GM18858 (cell line): ENCODE measurements around the gene CRIM1.

Source experiments
- ATAC-seq: cut with Tn5 transposase; IDR thresholded peaks from one replicate; pipeline ENCODE4 v1.9.1; 2021; ENCODE audit not compliant: unreplicated experiment

The CRIM1 gene

GRCh38 chr2:36420569-36421181 lies 65.1 kb downstream of the CRIM1 start:
- ATAC-seq, result no peak

DNA sequence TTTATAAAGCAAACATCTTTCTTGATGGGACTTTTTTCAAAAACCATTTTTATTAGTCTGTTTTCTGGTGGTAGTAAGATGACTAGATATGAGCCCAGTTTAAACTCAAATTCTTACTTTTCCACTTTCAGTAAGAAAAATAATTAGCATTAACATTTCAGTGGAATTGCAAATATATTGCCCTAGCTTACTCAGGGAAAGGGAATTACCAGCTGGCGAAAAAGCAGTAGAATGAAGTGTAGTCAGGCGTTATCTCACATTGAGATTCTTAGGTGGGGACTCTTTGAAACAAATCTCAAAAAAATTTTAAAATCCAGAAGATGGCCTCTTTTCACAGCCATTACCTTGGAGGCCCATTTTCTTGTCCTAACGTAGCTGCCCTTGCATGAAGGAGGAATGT lies 65.8 kb downstream of the CRIM1 start:
- ATAC-seq, result no peak

DNA sequence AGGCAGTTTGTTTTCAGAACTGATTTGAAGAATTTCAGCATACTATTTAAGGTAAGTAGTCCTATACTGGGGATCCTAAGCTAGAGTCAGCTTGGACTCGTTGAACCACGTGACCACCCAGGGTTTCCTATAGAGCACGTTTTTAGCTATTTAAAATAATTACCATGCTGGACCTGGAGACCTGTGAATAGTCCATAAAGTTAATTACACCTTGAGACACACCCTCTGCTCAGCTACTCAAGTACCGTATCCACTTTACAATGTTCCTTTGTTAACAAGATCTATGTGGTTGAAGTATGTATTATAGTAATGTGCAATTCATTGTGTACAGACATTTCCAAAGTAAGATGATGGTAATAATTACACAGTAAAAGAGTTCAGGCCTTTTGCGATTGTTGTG lies 67.6 kb downstream of the CRIM1 start:
- ATAC-seq, result no peak

DNA sequence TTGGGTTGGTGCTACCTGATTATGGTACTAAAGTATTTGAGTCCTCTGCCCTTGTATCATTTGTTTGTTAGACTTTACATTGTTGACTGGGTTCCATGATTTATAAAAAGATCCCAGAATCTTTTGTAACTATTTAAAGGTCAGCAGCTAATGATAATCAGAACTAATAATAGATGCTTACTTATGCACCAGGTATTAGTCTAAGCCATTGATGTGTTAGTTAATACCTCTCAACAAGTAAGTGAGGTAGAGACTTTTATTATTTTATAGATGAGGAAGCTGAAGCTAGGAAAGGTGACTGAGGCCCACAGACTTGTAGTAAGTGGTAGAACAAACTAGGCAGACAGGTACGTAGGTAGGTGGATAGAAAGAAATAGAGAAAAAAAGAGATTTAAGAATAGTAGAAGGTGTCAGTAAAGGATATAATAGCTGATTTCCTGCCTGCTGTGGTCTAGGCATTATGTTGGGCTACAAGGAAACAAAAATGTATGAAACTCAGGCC lies 68.1 kb downstream of the CRIM1 start:
- ATAC-seq, result no peak

DNA sequence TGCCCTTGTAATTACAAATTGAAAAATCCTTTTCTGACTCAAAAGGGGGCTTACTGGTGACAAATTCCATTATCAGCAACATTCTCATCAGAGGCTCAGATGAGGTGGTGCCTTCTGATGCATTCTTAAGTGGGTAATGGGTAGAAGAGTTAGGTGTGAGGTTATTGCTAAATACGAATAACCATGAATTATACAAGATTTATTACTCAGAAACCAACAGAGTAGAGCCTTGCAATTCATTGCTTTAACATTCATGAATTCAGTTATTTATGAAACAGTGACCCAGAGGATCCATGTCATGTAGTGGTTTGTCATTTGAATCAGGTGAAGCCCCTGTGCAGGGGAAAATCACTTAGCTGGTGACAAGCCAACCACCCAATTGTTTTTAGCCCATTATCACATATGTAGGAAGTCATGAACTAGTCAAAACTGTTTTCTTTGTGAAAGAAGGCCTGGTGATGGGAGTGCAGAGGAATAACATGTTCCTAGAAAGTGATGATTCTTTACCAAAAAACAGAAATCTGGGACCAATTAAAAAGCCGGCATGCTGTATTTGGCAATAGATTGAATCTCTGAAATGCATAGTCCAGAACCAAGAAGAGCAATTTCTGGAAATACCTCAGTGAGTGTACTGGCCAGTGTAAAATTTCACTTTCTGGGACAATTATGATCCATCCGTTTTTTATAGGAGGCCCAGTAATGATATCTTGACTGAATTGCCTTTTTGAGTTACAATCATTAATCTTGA lies 70.2 kb downstream of the CRIM1 start:
- no peak for ATAC-seq

GRCh38 chr2:36427790-36428243 lies 72.2 kb downstream of the CRIM1 start:
- no peak for ATAC-seq

- no peak for ATAC-seq
Measured at GRCh38 chr2:36430549-36430948, 75.0 kb downstream of the CRIM1 start.

GRCh38 chr2:36432479-36432878 lies 76.9 kb downstream of the CRIM1 start:
- ATAC-seq, result no peak

GRCh38 chr2:36433311-36434217 lies 78.0 kb downstream of the CRIM1 start:
- ATAC-seq, result no peak

DNA sequence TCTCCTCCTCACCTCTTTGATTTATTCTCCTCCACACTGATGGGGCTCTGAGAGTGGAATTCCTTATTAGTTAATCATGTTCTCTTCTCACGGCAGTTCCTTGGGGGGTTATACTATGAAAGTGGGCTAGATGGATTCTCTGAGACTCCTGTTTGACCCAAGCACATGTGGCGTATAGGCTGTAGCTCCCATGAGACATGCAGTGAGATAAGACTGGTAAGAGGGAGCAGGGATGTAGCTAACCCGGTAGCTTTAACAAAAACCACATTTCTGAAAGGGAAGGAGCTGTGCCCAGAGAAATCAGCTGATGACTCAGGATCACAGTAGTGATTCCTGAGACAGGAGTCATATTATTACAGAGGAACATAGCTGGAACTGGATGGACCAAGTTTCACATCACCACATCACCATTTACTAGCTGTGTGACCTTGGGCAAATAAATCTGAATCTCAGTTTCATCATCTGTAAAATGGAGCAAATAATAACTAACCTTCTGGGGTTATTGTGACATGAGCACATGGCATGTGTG lies 82.9 kb downstream of the CRIM1 start:
- no peak for ATAC-seq

GRCh38 chr2:36439084-36439483 lies 83.5 kb downstream of the CRIM1 start:
- no peak for ATAC-seq

- ATAC-seq, result no peak
Measured at GRCh38 chr2:36441065-36441625, 85.6 kb downstream of the CRIM1 start.

DNA sequence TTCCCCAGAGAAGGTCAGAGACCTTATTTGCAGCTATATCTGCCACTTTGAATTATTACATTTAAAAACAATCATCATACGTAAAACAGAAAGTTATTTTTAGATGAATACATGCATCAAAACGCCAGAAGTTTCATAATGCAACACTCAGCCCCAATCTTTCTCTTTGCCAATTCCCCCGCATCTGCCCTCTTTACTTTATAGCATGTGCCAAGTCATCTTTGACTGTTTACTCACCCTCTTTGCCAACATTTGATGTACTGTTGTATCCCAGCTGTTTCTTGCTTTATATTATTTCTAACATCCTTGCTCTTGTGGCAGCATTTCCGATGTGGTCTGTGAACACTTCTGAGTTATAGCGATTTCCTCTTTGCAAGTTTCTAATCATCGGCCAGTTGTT lies 86.2 kb downstream of the CRIM1 start:
- ATAC-seq, result no peak

DNA sequence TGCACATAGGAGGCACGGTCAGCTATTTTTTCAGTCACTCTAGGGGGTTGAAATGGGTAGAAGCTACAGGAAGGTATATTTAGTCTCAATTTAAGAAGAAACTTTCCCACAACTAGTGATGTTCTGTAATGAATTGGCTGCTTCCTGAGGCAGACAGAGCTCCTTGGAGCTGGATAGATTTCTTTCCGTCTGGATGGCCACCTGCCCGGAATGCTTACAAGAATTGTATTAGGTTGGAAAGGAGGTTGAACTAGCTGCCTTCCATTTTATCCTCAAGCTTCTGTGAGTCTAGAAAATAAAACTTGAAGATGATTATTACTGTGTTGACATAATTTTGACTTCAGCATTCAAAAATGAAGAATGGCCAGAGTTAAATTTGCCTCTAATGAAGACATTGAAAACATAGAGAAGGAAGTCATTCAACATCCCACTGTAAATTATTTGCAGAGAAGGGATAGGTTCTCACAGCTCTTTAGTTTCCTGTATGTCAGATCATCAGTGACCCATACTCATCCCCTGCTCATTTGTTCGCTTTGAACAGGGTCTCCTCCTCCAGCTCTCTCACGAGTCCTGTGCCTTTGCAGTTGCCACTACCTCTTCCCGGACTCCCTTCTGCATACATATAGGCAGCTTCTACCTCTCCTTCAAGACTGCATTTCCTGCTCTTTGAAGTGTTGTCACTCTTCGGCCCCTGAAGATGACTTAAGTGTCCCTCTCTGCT lies 88.8 kb downstream of the CRIM1 start:
- ATAC-seq, result no peak

- no peak for ATAC-seq
Measured at GRCh38 chr2:36445185-36445866, 89.7 kb downstream of the CRIM1 start.

- no peak for ATAC-seq
Measured at GRCh38 chr2:36446294-36446693, 90.7 kb downstream of the CRIM1 start.

DNA sequence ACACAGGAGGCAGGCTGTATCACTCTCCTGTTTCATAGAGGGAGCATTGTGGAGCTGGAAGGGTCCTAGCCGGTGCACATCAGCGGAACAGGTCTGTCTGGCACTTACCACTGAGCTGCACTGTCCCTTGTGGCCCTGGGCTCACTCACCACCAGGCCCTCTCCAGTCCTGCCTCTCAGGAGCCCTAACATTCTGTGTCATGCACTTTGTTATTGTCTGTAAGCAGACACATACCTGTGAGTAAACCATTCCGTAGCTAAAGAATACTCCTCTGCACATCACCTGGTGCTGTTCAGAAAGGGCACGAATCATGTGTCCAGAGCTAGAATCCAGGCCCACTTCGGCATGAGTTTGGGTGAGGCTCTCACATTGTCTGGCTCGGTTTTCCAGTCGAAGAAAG lies 93.6 kb downstream of the CRIM1 start:
- ATAC-seq, result no peak

- ATAC-seq, result no peak
Measured at GRCh38 chr2:36449943-36450392, 94.4 kb downstream of the CRIM1 start.

GRCh38 chr2:36450466-36451196 lies 95.1 kb downstream of the CRIM1 start:
- no peak for ATAC-seq
